Measurements from ENCODE around the gene PIK3AP1. TPM values are rescaled to one million over a fixed set of nuclear protein-coding genes. Genes with fewer than 3 reads are reported as not detected.

PIK3AP1 gene
- total RNA-seq: 3.6 and 11.2 TPM in 2 replicates

GRCh38 chr10:96720422-96721206 is at the start of gene PIK3AP1:
Gene PIK3AP1 (minus strand): TSS chr10:96720514. CDS start chr10:96720394, 120 bp downstream.

DNA sequence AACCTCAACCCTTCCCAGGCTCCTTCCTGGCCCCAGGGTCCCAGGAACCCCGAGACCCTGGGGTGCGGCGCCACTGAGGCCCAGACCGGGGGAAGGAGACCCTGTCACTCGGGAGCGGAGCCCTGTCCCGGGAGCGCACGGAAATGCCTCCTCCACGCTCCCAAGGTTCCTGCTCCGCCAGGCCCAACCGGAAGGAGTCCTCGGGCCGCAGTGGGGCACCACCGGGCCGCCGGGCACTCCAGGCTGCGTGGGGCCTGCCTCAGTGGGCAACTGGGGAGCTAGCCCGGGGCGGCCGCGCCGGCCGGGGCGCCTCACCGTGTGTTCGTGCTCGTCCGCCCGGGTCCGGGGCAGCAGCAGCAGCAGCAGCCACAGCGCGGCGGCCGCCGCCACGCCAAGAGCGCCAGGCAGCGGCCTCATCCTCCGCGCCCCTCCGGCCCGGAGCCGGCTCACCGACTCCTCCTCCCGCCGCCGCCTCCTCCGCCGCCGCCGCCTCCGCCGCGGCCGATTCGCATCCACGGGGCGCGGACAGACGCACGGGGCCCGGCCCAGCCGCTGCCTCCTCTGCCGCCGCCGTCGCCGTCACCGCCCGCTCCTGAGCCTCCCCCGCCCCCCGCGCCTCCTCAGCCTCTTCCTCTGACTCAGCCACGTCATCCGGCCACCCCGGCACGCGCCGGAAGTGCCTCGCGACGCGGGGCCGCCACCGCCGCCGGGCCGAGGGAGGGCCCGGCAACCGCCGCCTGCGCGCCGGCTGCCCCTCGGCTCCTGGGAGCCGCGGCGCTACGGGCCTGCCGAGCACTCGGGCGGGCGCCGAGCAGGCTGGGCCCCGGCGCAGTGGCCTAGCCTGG is 133.7 kb downstream of the PIK3AP1 start, which contains the start of gene TM9SF3:
Gene TM9SF3 (minus strand): TSS at position 594 of the 845 bp plus-strand sequence. CDS start 177 bp downstream, at position 417.

Other genes starting within 250 kb of the PIK3AP1 start
- gene TLL2, start 206.6 kb downstream of the PIK3AP1 start, total RNA-seq: 3.7 and 5.7 TPM in 2 replicates
- 43.5 and 55.6 TPM in 2 replicates for gene TM9SF3, start 133.5 kb downstream of the PIK3AP1 start, total RNA-seq
- gene LCOR, start 111.8 kb upstream of the PIK3AP1 start, total RNA-seq: 9.5 and 12.9 TPM in 2 replicates

Data from mesangial cell (primary cell).